HTERT RPE-1 (cell line): ENCODE results near the gene GINM1.

Source experiments
- in situ Hi-C: fragments of 300-500 bp; cut with MboI; formaldehyde crosslinking; loops from 4 replicates; pipeline ENCODE4 v1.14.3; 2020; ENCODE audit warnings: low sequenced_read_pairs

The GINM1 gene

DNA sequence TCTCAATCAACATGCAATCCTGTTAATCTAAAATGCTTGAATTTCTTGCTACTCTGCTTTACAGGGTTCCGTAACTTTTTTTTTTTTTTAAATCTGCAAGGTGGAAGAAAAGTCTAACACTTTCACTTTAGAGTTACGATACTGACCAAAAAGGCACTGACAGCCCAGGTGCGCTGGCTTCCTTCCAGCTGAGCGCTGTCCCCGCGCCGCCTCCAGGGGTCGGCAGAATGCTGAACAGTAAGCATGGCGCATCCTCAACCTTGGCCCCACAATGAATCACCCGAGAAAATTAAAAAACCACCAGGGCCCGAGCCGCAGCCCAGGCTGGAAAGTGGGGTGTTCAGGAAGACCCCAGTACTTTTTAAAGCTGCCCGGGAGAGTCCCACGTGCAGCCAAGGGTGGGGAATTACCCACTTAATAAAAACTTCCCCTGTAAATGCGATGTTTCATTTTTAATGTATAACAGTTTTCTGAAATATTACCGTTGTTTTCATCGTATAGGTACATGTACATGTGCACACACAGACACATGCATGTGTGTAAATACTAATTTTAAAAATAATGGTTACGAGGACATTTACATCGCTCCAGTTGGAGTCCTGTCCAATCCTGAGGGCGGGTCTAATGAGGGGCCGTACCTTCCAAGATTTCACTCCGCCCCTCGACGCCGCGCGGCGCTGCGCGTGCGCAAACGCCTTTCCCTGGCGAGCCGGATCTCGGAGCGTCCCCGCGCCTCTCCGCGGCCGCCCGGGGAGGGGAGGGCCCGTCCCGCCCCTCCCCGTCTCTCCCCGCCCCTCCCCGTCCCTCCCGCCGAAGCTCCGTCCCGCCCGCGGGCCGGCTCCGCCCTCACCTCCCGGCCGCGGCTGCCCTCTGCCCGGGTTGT lies at the start of gene GINM1:
Gene GINM1, plus strand, starts transcription at position 849 of the 883 bp plus-strand sequence. CDS start 40 bp downstream, outside the sequence.
- in situ Hi-C loops = no loop called here

DNA sequence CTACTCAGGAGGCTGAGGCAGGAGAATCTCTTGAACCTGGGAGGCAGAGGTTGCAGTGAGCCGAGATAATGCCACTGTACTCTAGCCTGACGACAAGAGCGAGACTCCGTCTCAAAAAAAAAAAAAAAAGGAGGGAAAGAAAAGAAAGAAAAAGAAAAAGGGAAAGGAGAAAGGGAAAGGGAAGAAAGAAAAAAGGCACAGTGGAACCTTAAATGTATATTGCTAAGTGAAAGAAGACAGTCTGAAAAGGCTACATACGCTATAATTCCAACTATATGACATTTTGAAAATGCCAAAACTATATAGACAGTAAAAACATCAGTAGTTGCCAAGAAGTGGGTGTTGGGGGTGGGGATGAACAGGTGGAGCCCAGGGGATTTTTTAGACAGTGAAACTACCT lies 36.5 kb upstream of the GINM1 start:
- in situ Hi-C loops = no loop called here

DNA sequence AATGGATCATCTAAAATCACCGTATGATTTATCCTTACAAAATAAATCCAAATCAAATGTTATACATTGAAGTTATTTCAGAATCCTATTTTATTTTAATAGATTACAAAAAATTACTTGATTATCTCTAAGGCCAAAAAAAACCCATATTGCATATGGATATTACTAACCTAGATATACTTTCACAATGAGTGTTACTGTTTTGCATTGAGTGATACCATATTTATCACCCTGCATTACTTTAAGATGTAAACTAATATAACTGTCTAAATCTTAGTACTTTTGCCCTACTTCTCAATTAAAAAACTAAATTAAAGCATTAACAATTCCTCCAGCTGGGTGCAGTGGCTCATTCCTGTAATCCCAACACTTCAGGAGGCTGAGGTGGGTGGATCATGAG lies 31.4 kb upstream of the GINM1 start:
- in situ Hi-C loops = no loop called here

GRCh38 chr6:149541139-149541538 lies 25.0 kb upstream of the GINM1 start:
- in situ Hi-C loops = no loop called here

- in situ Hi-C loops = no loop called here
These were observed 21.4 kb upstream of the GINM1 start for GRCh38 chr6:149544646-149545257.

- in situ Hi-C loops = no loop called here
These were observed 20.9 kb upstream of the GINM1 start for GRCh38 chr6:149545258-149545753.

GRCh38 chr6:149545754-149546471 lies 20.3 kb upstream of the GINM1 start, which contains the start of gene PPIL4:
TSS of gene PPIL4 (minus strand) at chr6:149546043. CDS start at chr6:149546005, 38 bp downstream.
- in situ Hi-C loops = no loop called here

GRCh38 chr6:149551920-149552319 lies 14.3 kb upstream of the GINM1 start:
- in situ Hi-C loops = no loop called here

DNA sequence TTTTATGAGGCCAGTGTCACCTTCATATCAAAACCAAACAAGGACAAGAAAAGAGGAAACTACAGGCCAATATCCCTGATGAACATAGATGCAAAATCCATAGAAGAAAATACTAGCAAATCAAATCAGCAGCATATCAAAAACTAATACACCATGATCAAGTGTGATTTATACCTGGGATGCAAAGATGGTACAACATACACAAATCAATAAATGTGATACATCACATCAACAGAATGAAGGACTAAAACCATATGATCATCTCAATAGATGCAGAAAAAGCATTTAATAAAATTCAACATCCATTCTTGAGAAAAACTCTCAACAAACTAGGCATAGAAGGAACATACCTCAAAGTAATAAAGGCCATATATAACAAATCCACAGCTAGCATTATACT lies 8.1 kb upstream of the GINM1 start:
- in situ Hi-C loops = no loop called here

DNA sequence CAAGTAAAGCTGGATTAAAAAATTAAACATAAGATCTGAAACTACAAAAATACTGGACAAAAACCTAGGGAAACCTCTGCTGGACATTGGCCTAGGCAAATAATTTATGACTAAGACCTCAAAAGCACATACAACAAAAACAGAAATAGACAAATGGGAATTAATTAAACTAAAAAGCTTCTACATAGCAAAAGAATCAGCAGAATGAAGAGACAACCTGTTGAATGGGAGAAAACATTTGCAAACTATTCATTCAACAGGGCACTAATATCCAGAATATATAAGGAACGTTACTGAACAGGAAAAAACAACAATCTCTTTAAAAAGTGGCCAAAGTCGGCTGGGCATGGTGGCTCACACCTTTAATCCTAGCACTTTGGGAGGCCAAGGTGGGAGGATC lies 6.8 kb upstream of the GINM1 start:
- in situ Hi-C loops = no loop called here

- in situ Hi-C loops = no loop called here
These were observed 5.4 kb upstream of the GINM1 start for GRCh38 chr6:149560736-149561135.

DNA sequence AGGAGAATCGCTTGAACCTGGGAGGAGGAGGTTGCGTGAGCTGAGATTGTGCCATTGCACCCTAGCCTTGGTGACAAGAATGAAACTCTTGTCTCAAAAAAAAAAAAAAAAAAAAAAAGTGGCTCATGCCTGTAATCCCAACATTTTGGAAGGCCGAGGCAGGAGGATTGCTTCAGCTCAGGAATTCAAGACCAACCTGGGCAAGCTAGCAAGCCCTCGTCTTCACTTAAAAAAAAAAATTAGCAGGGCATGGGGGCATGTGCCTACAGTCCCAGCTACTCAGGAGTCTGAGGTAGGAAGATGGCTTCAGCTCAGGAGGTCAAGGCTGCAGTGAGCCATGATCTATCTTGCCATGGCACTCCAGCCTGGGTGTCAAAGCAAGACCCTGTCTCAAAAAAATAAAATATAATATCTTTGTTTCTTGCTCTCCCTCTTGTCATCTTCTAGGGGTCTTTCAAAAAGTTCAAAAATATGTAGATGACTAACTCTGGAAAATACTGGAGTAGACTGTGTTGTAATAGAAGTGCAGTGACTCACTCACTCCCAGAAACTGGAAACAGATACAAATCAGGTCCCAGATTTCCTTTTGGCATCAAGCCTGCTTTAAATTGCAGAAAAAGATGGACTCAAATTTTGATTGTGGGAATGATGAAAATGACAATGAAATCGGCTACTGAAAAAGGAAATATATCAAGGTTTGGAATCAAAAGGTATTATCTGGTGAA lies 2.8 kb upstream of the GINM1 start:
- in situ Hi-C loops = no loop called here

DNA sequence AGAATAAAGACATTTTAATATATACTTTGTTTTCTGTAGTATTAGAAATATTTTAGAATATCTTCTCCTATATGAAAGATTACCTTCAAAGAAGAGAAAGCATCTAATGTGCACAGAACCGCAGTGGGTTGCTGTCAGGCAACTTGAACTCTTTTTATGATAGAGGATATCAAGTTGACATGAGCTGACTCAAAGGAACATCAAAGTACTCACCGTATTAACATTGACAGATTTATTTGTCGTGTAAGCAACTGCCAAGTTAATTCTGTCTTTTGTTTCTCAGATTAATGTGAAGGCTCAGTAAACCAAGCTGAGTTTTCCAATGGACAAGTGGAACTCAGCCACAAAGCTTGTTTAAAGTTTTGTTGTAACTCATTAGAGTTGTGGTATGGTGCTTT lies 2.2 kb upstream of the GINM1 start:
- in situ Hi-C loops = no loop called here

- in situ Hi-C loops = no loop called here
These were observed 427 bp downstream of the GINM1 start for GRCh38 chr6:149566410-149567193.

DNA sequence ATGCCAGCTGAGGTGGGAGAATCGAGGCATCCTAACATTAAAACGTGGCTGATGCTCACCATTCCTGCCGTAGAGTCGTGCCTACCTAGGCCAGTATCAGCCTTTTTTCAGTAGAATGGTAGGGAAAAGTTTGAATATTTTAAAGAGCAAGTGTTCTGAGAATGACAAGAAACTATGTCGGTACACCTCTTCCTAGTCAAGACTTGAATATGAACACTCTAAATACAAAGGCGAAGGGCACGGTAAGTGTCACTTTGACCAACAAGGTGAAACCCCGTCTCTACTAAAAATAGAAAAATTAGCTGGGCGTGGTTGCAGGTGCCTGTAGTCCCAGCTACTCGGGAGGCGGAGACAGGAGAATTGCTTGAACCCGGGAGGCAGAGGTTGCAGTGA lies 1.0 kb downstream of the GINM1 start:
- in situ Hi-C loops = no loop called here

GRCh38 chr6:149567945-149568585 lies 1.9 kb downstream of the GINM1 start:
- in situ Hi-C loops = no loop called here

DNA sequence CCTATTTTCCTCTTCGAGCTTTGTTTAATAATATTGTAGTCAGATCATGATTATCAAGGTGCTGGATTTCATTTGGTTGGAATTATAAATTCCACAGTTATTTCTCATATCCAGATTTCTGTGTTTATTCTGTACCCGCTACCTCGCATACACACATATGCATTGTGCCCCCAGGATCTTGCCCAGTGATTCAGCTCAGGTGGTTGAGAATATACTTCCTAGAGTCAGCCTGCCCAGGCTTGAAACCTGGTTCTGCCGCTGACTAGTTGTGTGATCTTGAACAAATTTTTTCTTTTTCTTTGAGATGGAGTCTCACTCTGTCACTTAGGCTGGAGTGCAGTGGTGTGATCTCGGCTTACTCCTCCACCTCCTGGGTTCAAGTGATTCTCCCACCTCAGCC lies 14.7 kb downstream of the GINM1 start:
- in situ Hi-C loops = no loop called here

DNA sequence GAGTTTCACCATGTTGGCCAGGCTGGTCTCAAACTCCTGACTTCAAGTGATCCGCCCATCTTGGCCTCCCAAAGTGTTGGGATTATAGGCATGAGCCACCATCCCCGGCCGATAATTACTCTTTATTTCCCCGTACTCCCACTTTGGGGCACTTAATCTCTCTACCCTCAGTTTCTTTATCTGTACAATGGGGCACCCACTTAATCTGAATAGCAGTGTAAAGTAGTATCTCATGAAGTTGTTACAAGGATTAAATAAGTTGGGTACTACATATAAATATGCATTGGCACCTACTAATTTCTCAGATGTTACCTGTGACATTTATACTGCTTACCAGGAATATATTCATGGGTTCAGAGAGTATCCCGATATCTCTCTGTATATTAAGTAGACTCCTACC lies 15.2 kb downstream of the GINM1 start:
- in situ Hi-C loops = no loop called here

GRCh38 chr6:149586149-149586548 lies 20.0 kb downstream of the GINM1 start:
- in situ Hi-C loops = no loop called here

DNA sequence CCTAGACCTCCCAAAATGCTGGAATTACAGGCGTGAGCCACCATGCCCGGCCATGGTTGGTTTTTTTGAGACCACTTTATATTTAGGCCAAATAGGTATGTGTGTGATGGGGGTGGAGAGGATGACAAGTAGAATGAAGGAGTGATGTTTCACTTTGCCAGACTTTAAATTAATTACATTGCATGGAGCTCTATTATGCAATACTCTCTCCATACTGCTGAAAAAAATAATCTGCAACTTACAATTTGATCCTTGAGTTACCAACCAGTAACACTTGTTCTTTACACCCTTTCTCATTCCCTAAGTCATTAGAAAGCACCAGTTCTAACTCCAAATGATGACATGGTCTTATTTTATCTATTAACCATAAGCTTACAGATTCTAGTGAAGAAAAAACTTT lies 26.8 kb downstream of the GINM1 start:
- in situ Hi-C loops = no loop called here
